Mesendoderm (in vitro differentiated cells): ENCODE results near the gene SHISA9.

Experiments used
- DNase-seq: peaks from one replicate; pipeline ENCODE4 v3.0.0; 2013
- H2AK5ac ChIP-seq: 2 replicates; pipeline ENCODE4 v1.6.1; 2013; ENCODE audit warnings: low read length, inconsistent platforms
- H2BK120ac ChIP-seq: 2 replicates; pipeline ENCODE4 v1.6.1; 2013; ENCODE audit warnings: low read depth, mild to moderate bottlenecking, low read length, moderate library complexity, mixed read lengths
- H2BK15ac ChIP-seq: replicated peaks from 2 replicates; pipeline ENCODE4 v1.6.1; 2013; ENCODE audit warnings: low read depth, mild to moderate bottlenecking, moderate library complexity
- H2BK5ac ChIP-seq: 2 replicates; pipeline ENCODE4 v1.6.1; 2013; ENCODE audit warnings: low read length, inconsistent platforms
- H3K18ac ChIP-seq: 2 replicates; pipeline ENCODE4 v1.6.1; 2013; ENCODE audit warnings: mild to moderate bottlenecking, low read length, mixed read lengths
- H3K23ac ChIP-seq: one replicate; pipeline ENCODE4 v1.6.1; 2013; ENCODE audit warnings: low read length
- H3K27ac ChIP-seq: 2 replicates; pipeline ENCODE4 v1.5.1; 2013; ENCODE audit warnings: low read depth, mild to moderate bottlenecking, inconsistent platforms, low read length, moderate library complexity
- H3K27me3 ChIP-seq: 2 replicates; pipeline ENCODE4 v1.6.1; 2013; ENCODE audit warnings: low read length, control low read depth, mild to moderate bottlenecking, inconsistent platforms; ENCODE audit not compliant: insufficient read depth, poor library complexity
- H3K36me3 ChIP-seq: 2 replicates; pipeline ENCODE4 v1.6.1; 2013; ENCODE audit warnings: low read length, inconsistent platforms; ENCODE audit not compliant: control insufficient read depth, insufficient read depth
- H3K4ac ChIP-seq: one replicate; pipeline ENCODE4 v1.6.1; 2013; ENCODE audit warnings: low read depth, mild to moderate bottlenecking, low read length, moderate library complexity
- H3K4me1 ChIP-seq: 2 replicates; pipeline ENCODE4 v1.6.1; 2013; ENCODE audit warnings: low read depth, low read length, inconsistent platforms; ENCODE audit not compliant: control insufficient read depth
- H3K4me2 ChIP-seq: 2 replicates; pipeline ENCODE4 v1.6.1; 2013; ENCODE audit warnings: low read length
- H3K4me3 ChIP-seq: 2 replicates; pipeline ENCODE4 v1.5.1; 2013; ENCODE audit warnings: mild to moderate bottlenecking, low read length
- H3K56ac ChIP-seq: one replicate; pipeline ENCODE4 v1.6.1; 2013; ENCODE audit warnings: low read length
- H3K79me1 ChIP-seq: 2 replicates; pipeline ENCODE4 v1.6.1; 2013; ENCODE audit warnings: low read length, inconsistent platforms
- H3K79me2 ChIP-seq: 2 replicates; pipeline ENCODE4 v1.6.1; 2013; ENCODE audit warnings: mild to moderate bottlenecking, low read length; ENCODE audit not compliant: control insufficient read depth, insufficient read depth
- H3K9ac ChIP-seq: 2 replicates; pipeline ENCODE4 v1.6.1; 2013; ENCODE audit warnings: low read length, inconsistent platforms
- H4K5ac ChIP-seq: one replicate; pipeline ENCODE4 v1.6.1; 2013; ENCODE audit warnings: low read length
- H4K8ac ChIP-seq: one replicate; pipeline ENCODE4 v1.6.1; 2013; ENCODE audit warnings: low read depth, mild to moderate bottlenecking, control low read depth, low read length, moderate library complexity
- WGBS: extraction: QIAGEN DNeasy Blood & Tissue Kit; methylation state at CpG from one replicate; pipeline ENCODE4 v1.1.7; 2013; ENCODE audit warnings: low lambda C conversion rate, missing lambda C conversion rate; ENCODE audit not compliant: insufficient coverage; ENCODE audit errors: extremely low coverage; 5-methylcytosine and 5-hydroxymethylcytosine counted together

SHISA9 gene

GRCh38 chr16:13234999-13235398, 333.6 kb downstream of the SHISA9 start:
- Histone ChIP-seq H3K56ac (peak overlapping the region; percentile 1), H3K79me2 (no peaks in the 10 kb centered on the region), H3K27me3 (no peaks in the 10 kb centered on the region), H3K36me3 (no peaks in the 10 kb centered on the region), H4K8ac (no peak overlapping the region), H3K18ac (peak overlapping the region; percentile 21), H4K5ac (no peak overlapping the region), H3K9ac (no peak overlapping the region), H3K4ac (peak overlapping the region; percentile 87), H3K4me2 (no peak overlapping the region), H2BK120ac (peak overlapping the region; percentile 4), H3K27ac (no peak overlapping the region), H2AK5ac (peak overlapping the region; percentile 1), H3K4me3 (no peak overlapping the region), H2BK15ac (no peak overlapping the region), H3K4me1 (peaks cover 8% of the 10 kb centered on the region), H3K23ac (no peak overlapping the region), H2BK5ac (peak overlapping the region; percentile 75), H3K79me1 (no peaks in the 10 kb centered on the region)
- DNase-seq = no peak
- WGBS = no CpG with 5 or more reads among the region's 17 CpGs

GRCh38 chr16:13236308-13236707, 334.9 kb downstream of the SHISA9 start:
- peak overlapping the region; percentile 65 for H3K4ac ChIP-seq
- no peak overlapping the region for H4K5ac ChIP-seq
- H3K23ac ChIP-seq = no peak overlapping the region
- no peak overlapping the region for H3K27ac ChIP-seq
- H3K79me1 ChIP-seq = no peaks in the 10 kb centered on the region
- H3K36me3 ChIP-seq = no peaks in the 10 kb centered on the region
- DNase-seq = no peak
- H3K79me2 ChIP-seq = no peaks in the 10 kb centered on the region
- H3K56ac ChIP-seq = peak overlapping the region; percentile 35
- H4K8ac ChIP-seq = no peak overlapping the region
- H3K4me2 ChIP-seq = no peak overlapping the region
- H2BK15ac ChIP-seq = no peak overlapping the region
- H3K18ac ChIP-seq = no peak overlapping the region
- no peaks in the 10 kb centered on the region for H3K27me3 ChIP-seq
- no peak overlapping the region for H2AK5ac ChIP-seq
- H3K4me1 ChIP-seq = peaks cover 5% of the 10 kb centered on the region
- H2BK120ac ChIP-seq = no peak overlapping the region
- no peak overlapping the region for H3K4me3 ChIP-seq
- WGBS = no CpG with 5 or more reads among the region's 6 CpGs
- no peak overlapping the region for H3K9ac ChIP-seq
- no peak overlapping the region for H2BK5ac ChIP-seq

GRCh38 chr16:13238182-13238581, 336.8 kb downstream of the SHISA9 start:
- H4K8ac ChIP-seq = no peak overlapping the region
- peaks cover 2% of the 10 kb centered on the region for H3K4me1 ChIP-seq
- no peak overlapping the region for H2BK15ac ChIP-seq
- H3K79me1 ChIP-seq = no peaks in the 10 kb centered on the region
- H3K56ac ChIP-seq = no peak overlapping the region
- no peak overlapping the region for H2BK5ac ChIP-seq
- H3K27me3 ChIP-seq = no peaks in the 10 kb centered on the region
- no peak overlapping the region for H3K4me3 ChIP-seq
- H2AK5ac ChIP-seq = no peak overlapping the region
- DNase-seq = no peak
- H3K4ac ChIP-seq = no peak overlapping the region
- H3K23ac ChIP-seq = no peak overlapping the region
- H3K18ac ChIP-seq = no peak overlapping the region
- no CpG with 5 or more reads among the region's 2 CpGs for WGBS
- H3K79me2 ChIP-seq = no peaks in the 10 kb centered on the region
- no peak overlapping the region for H4K5ac ChIP-seq
- H3K9ac ChIP-seq = no peak overlapping the region
- H3K36me3 ChIP-seq = no peaks in the 10 kb centered on the region
- H3K4me2 ChIP-seq = no peak overlapping the region
- no peak overlapping the region for H3K27ac ChIP-seq
- H2BK120ac ChIP-seq = no peak overlapping the region

GRCh38 chr16:13242201-13242600, 340.8 kb downstream of the SHISA9 start:
- no CpG with 5 or more reads among the region's 3 CpGs for WGBS
- Histone ChIP-seq H2BK15ac (no peak overlapping the region), H3K36me3 (no peaks in the 10 kb centered on the region)

GRCh38 chr16:13244770-13245169, 343.4 kb downstream of the SHISA9 start:
- Histone ChIP-seq H3K4ac (no peak overlapping the region), H2AK5ac (no peak overlapping the region), H2BK15ac (no peak overlapping the region), H2BK5ac (no peak overlapping the region), H3K4me3 (no peak overlapping the region), H3K9ac (no peak overlapping the region), H3K27ac (no peak overlapping the region), H4K5ac (no peak overlapping the region), H4K8ac (no peak overlapping the region), H2BK120ac (no peak overlapping the region), H3K27me3 (no peaks in the 10 kb centered on the region), H3K18ac (peak overlapping the region; percentile 66), H3K23ac (no peak overlapping the region), H3K36me3 (no peaks in the 10 kb centered on the region), H3K79me1 (no peaks in the 10 kb centered on the region), H3K56ac (no peak overlapping the region), H3K4me2 (no peak overlapping the region), H3K79me2 (no peaks in the 10 kb centered on the region), H3K4me1 (peaks cover 2% of the 10 kb centered on the region)
- WGBS = no CpG with 5 or more reads among the region's 5 CpGs
- DNase-seq = no peak

More at GRCh38 chr16:13242201-13242600, 340.8 kb downstream of the SHISA9 start:
- no peak overlapping the region for H3K56ac ChIP-seq
- H3K4me1 ChIP-seq = peaks cover 2% of the 10 kb centered on the region
- no peak overlapping the region for H4K8ac ChIP-seq
- H2BK5ac ChIP-seq = no peak overlapping the region
- no peak for DNase-seq
- no peak overlapping the region for H3K4me3 ChIP-seq
- no peak overlapping the region for H3K23ac ChIP-seq
- no peak overlapping the region for H3K18ac ChIP-seq
- H3K27me3 ChIP-seq = no peaks in the 10 kb centered on the region
- H3K9ac ChIP-seq = no peak overlapping the region
- H3K79me1 ChIP-seq = no peaks in the 10 kb centered on the region
- H2AK5ac ChIP-seq = no peak overlapping the region
- H2BK120ac ChIP-seq = no peak overlapping the region
- no peak overlapping the region for H3K4me2 ChIP-seq
- H3K79me2 ChIP-seq = no peaks in the 10 kb centered on the region
- no peak overlapping the region for H3K4ac ChIP-seq
- no peak overlapping the region for H3K27ac ChIP-seq
- no peak overlapping the region for H4K5ac ChIP-seq

- Histone ChIP-seq H3K4me3 (no peak overlapping the region), H3K4me1 (peaks cover 2% of the 10 kb centered on the region), H3K4me2 (no peak overlapping the region), H2BK15ac (peak overlapping the region; percentile 65), H3K18ac (no peak overlapping the region), H2AK5ac (peak overlapping the region; percentile 43), H3K9ac (no peak overlapping the region), H2BK120ac (no peak overlapping the region), H3K79me2 (no peaks in the 10 kb centered on the region), H3K27ac (no peak overlapping the region), H4K8ac (no peak overlapping the region), H3K36me3 (no peaks in the 10 kb centered on the region), H3K79me1 (no peaks in the 10 kb centered on the region), H3K56ac (no peak overlapping the region), H3K4ac (no peak overlapping the region), H4K5ac (no peak overlapping the region), H2BK5ac (peak overlapping the region; percentile 42), H3K27me3 (no peaks in the 10 kb centered on the region), H3K23ac (no peak overlapping the region)
- no CpG with 5 or more reads among the region's 6 CpGs for WGBS
- DNase-seq = no peak
Measured at GRCh38 chr16:13245713-13246377, 344.4 kb downstream of the SHISA9 start.
